OCI-LY1 (cell line): ENCODE data around the gene GRIP1.

ENCODE experiments used
- H2AFZ ChIP-seq: fragments of 200-600 bp; sonication (generic), shearing (Covaris generic); 2 replicates; pipeline ENCODE4 v1.6.0; 2014; ENCODE audit warnings: antibody characterized with exemption, mild to moderate bottlenecking, low read length
- H3F3A ChIP-seq: fragments of 200-600 bp; sonication (generic), shearing (Covaris generic); 2 replicates; pipeline ENCODE4 v1.6.0; 2014; ENCODE audit warnings: mild to moderate bottlenecking, antibody characterized with exemption, low read length, moderate library complexity; ENCODE audit not compliant: insufficient read depth
- H3K27ac ChIP-seq: fragments of 200-600 bp; sonication (generic); 2 replicates; pipeline ENCODE4 v1.5.1; 2014; ENCODE audit warnings: low read length, mixed run types, mild to moderate bottlenecking, low read depth; ENCODE audit not compliant: poor library complexity, severe bottlenecking
- H3K27me3 ChIP-seq: fragments of 200-600 bp; sonication (generic); 2 replicates; pipeline ENCODE4 v1.6.0; 2014; ENCODE audit warnings: antibody characterized with exemption, mild to moderate bottlenecking, low read length, moderate library complexity; ENCODE audit not compliant: insufficient read depth
- H3K36me3 ChIP-seq: fragments of 200-600 bp; sonication (generic); 2 replicates; pipeline ENCODE4 v1.6.1; 2014; ENCODE audit warnings: mild to moderate bottlenecking, antibody characterized with exemption, low read length, moderate library complexity, mixed read lengths; ENCODE audit not compliant: insufficient read depth
- H3K4me1 ChIP-seq: fragments of 200-600 bp; sonication (generic); 2 replicates; pipeline ENCODE4 v1.5.1; 2014; ENCODE audit warnings: mild to moderate bottlenecking, low read length, moderate library complexity; ENCODE audit not compliant: insufficient read depth, severe bottlenecking
- H3K4me2 ChIP-seq: fragments of 200-600 bp; sonication (generic), shearing (Covaris generic); 2 replicates; pipeline ENCODE4 v1.6.1; 2014; ENCODE audit warnings: low read length
- H3K4me3 ChIP-seq: fragments of 200-600 bp; sonication (generic); 2 replicates; pipeline ENCODE4 v1.5.1; 2014; ENCODE audit warnings: low read length, low read depth, mild to moderate bottlenecking, mixed read lengths; ENCODE audit not compliant: poor library complexity, severe bottlenecking
- H3K79me2 ChIP-seq: fragments of 200-600 bp; shearing (Covaris generic); 2 replicates; pipeline ENCODE4 v1.6.1; 2016; ENCODE audit warnings: mixed run types, low read length, mixed read lengths; ENCODE audit not compliant: insufficient read depth
- H3K9ac ChIP-seq: fragments of 200-600 bp; sonication (generic), shearing (Covaris generic); 2 replicates; pipeline ENCODE4 v1.6.1; 2014; ENCODE audit warnings: mild to moderate bottlenecking, low read length, mixed read lengths
- H3K9me2 ChIP-seq: fragments of 200-600 bp; sonication (generic), shearing (Covaris generic); 2 replicates; pipeline ENCODE4 v1.6.1; 2014; ENCODE audit warnings: low read depth, mild to moderate bottlenecking, low read length, mixed read lengths
- H3K9me3 ChIP-seq: fragments of 200-600 bp; shearing (Covaris generic); 2 replicates; pipeline ENCODE4 v1.6.1; 2014; ENCODE audit warnings: low read length, mixed read lengths
- H4K20me1 ChIP-seq: fragments of 200-600 bp; sonication (generic), shearing (Covaris generic); 2 replicates; pipeline ENCODE4 v1.6.0; 2016; ENCODE audit warnings: mild to moderate bottlenecking, low read length; ENCODE audit not compliant: insufficient read depth
- EZH2 ChIP-seq: fragments of 200-600 bp; sonication (generic), shearing (Covaris generic); IDR thresholded peaks from 2 replicates; pipeline ENCODE4 v1.8.0; 2017; ENCODE audit warnings: borderline replicate concordance, mixed run types, mild to moderate bottlenecking, antibody characterized with exemption, low read length, moderate library complexity, mixed read lengths
- TF ChIP-seq, protein P1 (sequence below): fragments of 200-600 bp; sonication (generic), shearing (Covaris generic); IDR thresholded peaks from 2 replicates; pipeline ENCODE4 v1.5.1; 2017; ENCODE audit warnings: mild to moderate bottlenecking, antibody characterized with exemption, low read length, moderate library complexity, mixed read lengths

GRIP1 gene

DNA sequence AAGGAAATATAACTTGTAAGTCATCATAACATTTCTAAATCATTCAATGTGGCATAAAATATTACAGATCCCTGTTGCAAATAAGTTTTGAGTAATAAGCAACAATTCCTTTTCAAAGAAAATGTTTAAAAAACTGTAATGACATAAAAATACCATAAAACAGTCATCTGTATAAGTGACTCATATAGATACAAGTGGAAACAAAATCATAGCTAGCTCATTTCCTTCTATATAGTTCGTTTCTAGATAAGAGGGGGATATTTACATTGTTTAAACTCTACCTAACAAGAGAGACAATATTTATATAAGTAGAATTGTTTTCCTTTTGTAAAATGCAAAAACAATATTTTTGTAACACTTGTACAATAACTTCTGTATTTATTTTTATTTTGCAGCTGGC lies 148.9 kb downstream of the GRIP1 start:
- Histone ChIP-seq H3K4me1 (peaks cover 4% of the 10 kb centered on the region), H2AFZ (no peak overlapping the region), H3K27ac (no peak overlapping the region), H3F3A (no peaks in the 10 kb centered on the region), H3K9me2 (no peaks in the 10 kb centered on the region), H3K79me2 (no peaks in the 10 kb centered on the region), H3K9me3 (no peaks in the 10 kb centered on the region; the same call in 1 of the 2 replicates), H3K4me3 (no peak overlapping the region), H3K36me3 (no peaks in the 10 kb centered on the region), H4K20me1 (no peaks in the 10 kb centered on the region), H3K27me3 (no peaks in the 10 kb centered on the region), H3K9ac (no peak overlapping the region), H3K4me2 (no peak overlapping the region)
- TF ChIP-seq EZH2: no peak
- TF ChIP-seq, protein P1, sequence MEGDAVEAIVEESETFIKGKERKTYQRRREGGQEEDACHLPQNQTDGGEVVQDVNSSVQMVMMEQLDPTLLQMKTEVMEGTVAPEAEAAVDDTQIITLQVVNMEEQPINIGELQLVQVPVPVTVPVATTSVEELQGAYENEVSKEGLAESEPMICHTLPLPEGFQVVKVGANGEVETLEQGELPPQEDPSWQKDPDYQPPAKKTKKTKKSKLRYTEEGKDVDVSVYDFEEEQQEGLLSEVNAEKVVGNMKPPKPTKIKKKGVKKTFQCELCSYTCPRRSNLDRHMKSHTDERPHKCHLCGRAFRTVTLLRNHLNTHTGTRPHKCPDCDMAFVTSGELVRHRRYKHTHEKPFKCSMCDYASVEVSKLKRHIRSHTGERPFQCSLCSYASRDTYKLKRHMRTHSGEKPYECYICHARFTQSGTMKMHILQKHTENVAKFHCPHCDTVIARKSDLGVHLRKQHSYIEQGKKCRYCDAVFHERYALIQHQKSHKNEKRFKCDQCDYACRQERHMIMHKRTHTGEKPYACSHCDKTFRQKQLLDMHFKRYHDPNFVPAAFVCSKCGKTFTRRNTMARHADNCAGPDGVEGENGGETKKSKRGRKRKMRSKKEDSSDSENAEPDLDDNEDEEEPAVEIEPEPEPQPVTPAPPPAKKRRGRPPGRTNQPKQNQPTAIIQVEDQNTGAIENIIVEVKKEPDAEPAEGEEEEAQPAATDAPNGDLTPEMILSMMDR: no peak

DNA sequence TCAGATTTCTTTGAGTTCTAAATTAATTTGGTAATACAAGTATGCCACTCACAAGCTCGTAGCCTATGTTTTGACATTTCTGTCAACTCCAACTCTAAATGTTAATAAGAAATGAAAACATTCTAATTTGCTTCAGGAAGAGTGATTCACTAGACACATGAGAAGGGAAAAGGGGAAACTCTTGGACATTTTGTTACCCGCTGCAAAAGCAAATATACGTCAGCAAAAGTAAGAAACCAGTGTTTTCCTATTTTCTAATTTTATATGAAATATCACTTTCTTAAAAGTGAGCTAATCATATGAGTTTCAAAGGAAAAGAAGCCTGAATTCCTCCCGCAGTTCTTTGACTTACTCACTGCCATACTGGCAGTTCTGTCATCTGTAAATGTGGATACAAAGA lies 162.3 kb downstream of the GRIP1 start:
- Histone ChIP-seq H3F3A (no peaks in the 10 kb centered on the region), H3K4me1 (no peaks in the 10 kb centered on the region), H3K9me3 (no peaks in the 10 kb centered on the region), H3K36me3 (no peaks in the 10 kb centered on the region), H3K4me3 (no peak overlapping the region), H4K20me1 (no peaks in the 10 kb centered on the region), H3K79me2 (no peaks in the 10 kb centered on the region), H3K27ac (no peak overlapping the region), H3K4me2 (no peak overlapping the region), H3K9ac (no peak overlapping the region), H2AFZ (no peak overlapping the region), H3K9me2 (no peaks in the 10 kb centered on the region), H3K27me3 (no peaks in the 10 kb centered on the region)
- no peak for TF ChIP-seq EZH2
- TF ChIP-seq, protein P1: no peak

DNA sequence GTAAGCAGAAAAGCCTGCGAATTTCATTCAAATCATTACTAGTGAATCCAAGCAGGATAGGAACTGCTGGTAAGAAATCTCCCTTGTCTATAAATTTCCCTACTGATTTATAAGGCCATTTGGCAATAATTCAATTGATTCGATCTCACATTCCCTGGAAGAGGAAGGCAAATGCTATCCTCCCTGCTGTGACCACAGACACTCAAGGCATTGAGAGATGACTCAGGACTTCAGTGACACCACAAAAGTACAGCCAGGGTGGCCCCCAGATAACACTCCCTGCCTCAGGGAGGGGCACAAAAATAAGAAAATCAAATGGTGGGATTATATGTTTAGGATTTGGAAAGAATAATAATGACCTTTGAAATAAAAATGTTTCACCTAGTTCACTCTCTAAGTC lies 162.7 kb downstream of the GRIP1 start:
- H3K9me2 ChIP-seq: no peaks in the 10 kb centered on the region
- no peaks in the 10 kb centered on the region for H3K36me3 ChIP-seq
- H3K4me1 ChIP-seq: no peaks in the 10 kb centered on the region
- H3K4me3 ChIP-seq: no peak overlapping the region
- TF ChIP-seq EZH2: no peak
- TF ChIP-seq, protein P1: no peak
- no peaks in the 10 kb centered on the region for H3K9me3 ChIP-seq
- no peak overlapping the region for H3K4me2 ChIP-seq
- no peaks in the 10 kb centered on the region for H3F3A ChIP-seq
- H3K27me3 ChIP-seq: no peaks in the 10 kb centered on the region
- no peaks in the 10 kb centered on the region for H3K79me2 ChIP-seq
- no peak overlapping the region for H2AFZ ChIP-seq
- no peaks in the 10 kb centered on the region for H4K20me1 ChIP-seq
- H3K27ac ChIP-seq: no peak overlapping the region
- H3K9ac ChIP-seq: no peak overlapping the region
